Fibroblast of the conjunctiva (primary cell): ENCODE measurements around the gene PPP1R1B.

ENCODE experiments used
- DNase-seq: peaks from one replicate; pipeline ENCODE4 v3.0.0-alpha.2; 2010; ENCODE audit warnings: low read depth

PPP1R1B gene

DNA sequence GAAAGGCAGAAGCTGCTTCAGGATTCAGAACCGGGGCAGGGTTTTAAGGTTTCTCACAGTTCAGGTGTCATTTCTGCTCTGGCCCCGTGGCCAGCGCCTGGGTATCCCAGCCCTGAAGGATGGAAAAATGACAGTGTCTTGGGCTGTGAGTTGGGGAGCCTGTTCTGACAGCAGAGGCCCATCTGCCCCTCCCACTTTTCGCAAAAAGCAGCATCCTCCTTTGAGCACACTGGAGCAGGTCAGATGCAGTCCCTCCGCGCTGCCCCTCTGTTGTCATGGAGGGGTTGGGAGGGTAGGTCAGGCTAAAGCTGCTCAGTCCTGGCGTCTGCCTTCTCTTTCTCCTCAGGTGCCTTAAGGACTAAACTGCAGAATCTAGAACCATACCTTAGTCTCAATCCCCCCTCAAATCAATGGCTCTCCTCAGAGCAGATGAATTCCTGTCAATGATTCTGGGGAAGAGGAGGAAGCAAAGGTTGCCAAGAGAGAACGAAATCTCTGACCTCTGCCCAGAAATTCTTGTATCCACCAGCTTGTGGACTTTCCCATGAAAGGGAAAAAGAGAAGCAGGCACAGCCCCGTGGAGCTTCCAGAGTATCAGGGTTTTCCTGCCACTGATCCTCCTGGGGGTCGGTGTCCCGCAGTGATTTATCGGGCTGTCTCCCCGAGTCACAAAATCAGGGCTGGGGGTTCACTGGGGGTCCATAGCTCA lies 26.3 kb upstream of the PPP1R1B start:
- DNase-seq: no peak

DNA sequence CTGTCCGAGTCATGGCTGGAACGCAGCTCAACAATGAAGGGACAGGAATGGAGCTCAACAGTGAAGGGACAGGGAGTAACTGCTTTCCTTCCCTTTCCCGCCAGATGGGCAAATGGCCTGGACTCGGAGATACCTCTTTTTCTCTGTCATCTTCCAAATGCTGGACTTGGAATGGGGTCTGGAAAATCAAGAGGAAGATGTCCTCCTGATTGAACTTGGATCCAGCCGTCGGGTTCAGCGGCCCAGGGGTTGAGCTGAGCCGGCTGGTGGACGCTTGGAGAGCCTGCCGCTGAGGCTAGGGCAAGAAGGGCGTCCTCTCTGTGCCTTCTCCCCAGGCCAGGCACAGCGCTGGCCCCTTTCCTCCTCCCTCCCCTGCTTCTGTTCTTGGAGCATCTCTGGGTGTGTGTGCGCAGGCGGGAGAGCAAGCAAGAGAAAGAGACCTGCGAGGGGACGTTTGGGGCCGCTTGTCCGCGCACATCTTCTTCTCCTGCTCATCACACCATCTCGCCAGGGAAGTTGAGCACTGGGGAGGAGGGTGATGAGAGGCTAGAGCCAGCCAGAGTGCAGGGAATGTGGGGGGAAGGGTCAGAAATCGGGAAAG lies 25.7 kb upstream of the PPP1R1B start:
- no peak for DNase-seq

DNA sequence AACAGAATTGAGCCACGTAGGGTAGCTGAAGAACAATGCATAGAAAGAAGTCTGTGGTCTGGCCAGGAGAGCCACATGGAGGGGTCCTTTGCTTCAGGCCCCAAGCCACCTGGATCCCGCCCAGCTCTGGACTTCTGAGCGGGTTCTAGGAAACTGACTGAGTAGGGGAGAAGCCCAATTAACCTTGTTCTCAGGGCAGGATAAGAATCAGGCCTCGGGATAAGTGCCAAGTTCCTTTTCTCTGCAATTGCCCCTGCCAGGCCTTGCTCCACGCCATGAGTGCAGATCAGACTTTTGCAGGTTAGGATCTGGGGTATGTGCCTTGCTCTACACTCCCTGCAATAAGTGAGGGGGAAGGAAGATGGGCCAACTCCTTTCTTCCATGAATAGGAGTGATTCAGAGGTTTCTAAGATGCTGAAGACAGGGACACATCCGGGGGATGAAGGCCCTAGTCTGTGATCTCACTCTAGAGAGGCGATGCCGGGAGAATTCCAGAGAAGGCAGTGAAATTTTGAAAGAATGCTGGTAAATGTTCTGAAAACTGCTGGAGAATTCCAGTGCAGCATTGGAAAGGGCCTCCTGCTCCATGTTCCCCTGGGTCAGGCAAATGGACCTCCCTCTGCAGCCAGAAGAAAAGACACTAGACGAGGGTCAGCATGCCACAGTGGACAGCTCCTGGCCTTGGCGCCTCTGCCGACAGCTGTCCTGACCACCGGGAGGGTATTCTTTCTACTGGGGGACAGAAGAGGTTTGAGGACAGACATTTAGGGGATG lies 24.8 kb upstream of the PPP1R1B start:
- no peak for DNase-seq

DNA sequence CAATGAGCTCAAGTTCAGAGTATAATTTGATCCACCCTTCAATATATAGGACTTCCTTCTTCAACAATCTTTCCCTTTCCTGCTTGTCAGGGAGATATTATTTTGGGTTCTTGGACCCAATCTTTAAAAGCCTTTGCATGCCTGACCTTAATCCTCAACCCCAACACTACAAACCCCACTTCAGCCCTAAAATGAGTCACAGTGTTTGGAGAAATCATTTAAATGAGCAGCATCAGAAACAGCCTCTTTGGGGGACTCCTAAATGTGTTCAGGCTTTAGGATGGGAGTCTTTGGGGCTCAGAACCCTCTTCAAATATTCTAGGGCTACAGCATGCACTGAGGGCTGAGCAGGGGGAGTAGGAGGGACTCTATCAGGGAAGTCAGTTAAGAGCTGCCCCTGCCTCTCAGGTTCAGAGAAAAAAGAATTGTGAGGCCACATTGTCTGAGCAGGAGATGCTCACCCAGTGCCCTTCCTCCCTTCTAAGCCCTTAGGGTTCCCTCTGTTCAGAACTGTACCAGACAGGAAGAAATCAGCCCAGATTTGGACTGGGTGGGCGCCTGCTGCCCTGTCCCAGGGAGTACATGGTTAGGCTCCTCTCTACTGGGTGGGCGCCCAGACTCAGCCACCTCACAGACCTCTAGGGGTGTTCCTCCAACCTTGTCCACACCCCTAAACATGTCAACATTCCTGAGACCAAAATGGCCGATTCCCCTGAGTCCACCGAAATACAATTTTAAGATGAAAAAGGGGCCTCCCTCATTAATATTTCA lies 24.0 kb upstream of the PPP1R1B start:
- DNase-seq: no peak

DNA sequence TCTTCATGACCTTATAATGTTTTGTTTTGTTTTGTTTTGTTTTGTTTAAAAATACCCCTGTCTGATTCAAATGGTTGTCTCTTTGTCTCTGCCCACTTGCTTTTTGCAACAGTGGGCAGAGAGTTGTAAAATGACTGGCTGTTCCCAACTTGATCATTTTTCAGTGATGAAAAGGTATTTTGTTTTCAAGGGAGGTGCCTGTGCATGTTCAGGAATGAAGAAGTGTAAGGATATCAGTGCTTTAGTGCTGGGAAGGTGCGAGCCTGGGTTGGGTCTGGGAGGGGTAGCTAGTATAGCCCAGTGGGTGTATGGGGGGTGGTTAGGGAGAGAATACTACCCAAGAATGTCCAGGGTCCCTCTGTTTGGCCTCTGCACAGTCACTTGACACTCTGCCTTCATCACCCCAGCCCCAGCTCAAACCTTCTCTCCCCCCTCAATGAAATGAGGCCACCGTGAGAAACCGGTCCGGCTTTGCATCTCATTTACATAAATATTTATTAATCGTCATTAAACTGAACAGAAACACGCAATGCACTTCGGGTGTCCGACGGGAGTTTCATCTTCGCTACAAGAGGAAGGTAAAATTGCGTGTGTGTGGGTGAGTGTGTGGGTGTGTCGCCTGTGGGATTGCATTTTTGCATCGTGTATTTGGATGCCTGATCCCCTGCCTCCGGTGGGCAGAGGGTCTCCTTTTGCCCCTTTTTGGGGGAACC lies 23.3 kb upstream of the PPP1R1B start:
- DNase-seq: no peak

DNA sequence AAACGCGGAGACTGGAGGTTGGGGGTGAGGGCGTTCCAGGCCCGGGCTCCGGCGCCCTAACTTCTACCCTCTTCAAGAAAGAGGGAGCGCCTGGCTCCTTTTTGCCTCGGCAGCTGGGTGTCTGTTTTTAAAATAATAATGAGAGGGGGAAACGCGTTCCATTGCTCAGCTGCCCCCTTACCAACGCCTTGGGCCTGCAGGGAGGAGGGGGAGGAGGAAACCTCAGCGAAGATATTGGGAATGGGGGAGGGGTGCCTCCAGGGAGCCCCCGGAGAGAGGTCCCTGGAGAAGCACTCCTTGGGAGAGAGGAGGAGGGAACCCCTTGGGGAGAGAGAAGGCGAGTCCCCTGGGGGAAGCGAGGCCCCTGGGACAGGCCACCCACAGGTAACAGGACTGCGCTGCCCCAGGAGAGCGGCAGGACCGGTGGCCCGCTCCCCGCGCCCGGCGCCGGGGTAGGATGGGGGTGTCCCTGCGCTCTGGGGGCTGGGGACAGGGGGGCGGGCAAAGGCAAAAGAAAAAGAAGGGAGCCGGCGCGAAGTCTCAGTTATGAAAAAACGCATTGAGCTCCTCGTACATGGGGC lies 21.8 kb upstream of the PPP1R1B start:
- no peak for DNase-seq

DNA sequence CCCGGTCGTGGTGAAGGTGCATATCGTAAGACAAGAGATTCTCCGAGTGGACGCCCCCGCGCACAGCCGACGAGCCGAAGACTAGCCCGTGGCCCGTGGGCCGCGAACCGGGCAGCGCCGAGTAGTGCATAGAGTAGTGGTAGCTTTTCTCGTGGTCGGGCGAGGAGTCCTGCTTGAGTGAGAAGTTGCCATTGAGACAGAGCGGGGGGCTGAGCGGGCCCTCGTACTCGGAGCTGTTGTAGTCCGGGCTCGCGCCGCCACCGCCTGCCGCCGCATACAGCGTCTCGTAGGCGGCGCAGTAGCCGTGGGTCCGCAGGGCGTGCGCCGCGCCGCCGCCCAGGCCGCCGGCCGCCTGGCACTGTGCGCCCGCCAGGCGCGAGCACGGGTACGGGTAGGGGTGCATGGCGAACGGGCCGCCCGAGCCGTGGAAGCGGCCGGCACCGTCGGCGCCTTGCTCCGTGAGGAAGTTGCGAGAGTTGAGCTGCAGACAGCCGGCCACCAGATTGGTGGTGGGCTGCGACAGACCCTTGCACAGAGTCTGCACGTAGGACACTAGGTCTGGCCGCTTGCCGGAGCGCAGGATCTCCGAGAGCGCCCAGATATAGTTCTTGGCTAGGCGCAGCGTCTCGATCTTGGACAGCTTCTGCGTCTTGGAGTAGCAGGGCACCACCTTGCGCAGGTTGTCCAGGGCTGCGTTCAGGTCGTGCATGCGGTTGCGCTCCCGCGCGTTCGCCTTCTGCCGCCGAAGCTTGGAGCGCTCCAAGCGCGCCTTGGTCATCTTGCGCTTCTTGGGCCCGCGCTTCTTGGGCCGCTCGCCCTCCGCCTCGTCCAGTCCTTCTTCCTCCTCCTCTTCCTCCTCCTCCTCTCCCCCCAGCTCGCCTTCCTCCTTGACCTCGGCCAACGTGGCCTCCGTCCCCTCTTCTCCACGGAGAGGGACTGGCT lies 21.0 kb upstream of the PPP1R1B start:
- DNase-seq: no peak

DNA sequence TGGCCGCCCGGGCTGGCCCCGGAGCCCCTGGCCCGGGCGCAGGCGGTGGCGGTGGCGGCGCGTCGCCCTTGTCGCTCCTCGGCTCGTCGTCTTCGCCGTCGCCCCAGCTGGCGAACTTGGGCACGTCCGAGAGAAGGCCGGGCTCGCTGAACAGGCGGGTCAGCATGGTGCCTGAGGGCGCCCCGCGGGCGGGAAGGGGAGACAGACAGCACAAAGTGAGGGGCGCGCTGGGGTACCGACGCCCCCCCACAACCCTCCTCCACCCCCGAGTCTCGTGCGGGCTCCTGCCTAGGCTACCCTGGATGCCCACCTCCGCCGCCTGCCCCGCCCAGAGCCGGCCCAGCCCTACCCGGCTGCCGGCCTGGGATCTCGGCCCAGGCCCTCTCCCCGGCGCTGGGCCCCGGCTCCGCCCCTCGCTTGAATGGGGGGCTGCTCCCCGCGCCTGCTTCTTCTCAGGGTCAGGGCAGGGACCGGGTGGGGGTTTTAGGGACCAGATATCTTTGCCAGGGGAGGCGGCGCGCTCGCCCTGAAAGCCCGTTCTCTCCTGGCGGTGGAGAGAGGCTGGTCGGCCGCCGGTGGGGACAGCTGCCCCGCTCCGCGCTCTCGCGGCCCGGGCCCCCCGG lies 20.2 kb upstream of the PPP1R1B start:
- no peak for DNase-seq

DNA sequence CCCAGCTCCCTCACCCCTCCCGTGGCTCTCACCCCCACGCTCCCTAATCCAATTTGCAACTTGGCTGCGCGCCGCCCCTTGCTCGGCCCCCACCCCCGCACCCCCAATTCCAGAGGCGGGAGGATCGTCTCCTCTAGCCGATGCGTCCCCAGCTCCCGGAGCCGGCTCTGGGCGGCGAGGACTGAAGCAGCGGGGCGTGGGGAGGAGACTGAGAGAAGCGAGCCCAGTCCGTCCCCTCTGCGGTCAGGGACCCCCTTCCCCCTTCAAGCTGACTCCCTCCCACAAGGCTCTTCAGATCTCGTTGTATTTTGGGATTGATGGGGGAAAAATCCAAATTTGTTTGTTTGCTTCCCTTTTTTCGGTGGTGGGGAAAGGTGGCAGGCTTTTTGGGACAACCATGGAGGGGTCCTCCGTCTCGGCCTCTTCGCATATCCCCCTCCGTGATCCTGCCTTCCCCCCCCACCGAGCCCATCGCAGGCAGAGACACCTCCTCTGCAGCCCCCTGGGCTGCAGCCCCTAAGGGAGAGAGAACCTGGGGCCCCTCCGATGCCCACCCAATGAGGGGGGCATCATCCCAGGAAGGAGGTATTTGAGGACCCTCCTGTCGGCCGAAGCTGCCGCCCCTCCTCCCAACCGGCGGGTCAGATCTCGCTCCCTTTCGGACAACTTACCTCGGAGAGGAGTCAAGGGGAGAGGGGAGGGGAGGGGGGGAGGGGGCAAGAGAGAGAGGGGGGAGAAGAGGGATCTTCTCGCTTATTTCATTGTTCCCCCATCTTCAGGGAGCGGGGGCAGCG lies 19.5 kb upstream of the PPP1R1B start:
- no peak for DNase-seq

DNA sequence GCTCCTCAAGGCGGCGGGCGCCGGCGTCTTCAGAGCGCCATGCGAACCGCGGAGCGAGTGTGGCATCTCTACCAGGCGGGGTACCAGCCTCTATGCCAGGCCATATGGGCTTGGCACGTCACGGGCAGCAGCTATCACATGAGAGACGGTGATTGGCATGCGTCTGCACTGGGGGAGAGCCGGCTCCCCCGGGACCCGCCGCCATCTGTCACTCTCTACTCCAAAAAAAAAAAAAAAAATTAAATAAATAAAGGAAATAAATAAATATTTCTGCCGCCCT lies 19.0 kb upstream of the PPP1R1B start, which contains the start of gene NEUROD2:
Gene NEUROD2, minus strand, starts transcription at position 70 of the 280 bp plus-strand sequence. CDS start 1,321 bp downstream, outside the sequence.
- no peak for DNase-seq

DNA sequence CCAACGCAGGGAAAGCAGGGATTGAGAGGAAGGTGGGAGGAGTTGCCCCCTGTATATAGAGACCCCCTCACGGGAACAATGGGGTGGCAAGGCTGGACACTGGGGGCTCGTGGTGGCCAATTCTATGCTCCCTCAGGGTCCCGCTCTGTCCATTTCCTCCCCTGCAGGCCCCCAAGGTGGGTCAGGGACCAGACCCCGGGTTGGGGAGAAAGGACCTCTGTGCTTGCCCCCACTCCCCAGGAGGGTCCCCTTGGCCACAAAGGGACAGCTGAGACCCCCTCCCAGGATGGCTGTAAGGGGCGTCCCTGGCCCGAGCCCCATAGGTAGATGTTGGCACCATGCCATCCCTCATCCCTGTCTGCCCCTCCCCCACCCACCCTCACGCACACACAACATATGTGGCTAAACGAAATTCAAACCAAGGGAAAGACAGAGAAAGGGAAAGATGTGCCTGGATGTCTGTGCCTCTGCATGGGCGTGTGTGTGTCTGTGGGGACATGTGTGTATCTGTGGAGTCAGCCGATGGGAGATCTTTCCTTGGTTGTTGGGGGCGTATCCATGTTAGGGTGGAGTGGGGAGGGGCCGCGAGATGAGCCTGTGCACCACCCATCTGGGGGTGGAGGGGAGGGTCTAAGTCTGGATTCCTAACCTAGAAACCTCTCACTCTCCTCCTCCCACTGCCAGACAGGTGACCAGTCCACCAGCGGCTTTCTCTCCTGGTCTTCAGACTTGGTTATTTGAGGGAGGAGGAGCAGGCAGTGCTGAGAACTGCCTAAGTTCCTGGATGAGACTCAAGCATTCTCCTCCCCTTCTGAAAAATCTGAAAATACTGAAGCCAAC lies 18.4 kb upstream of the PPP1R1B start:
- no peak for DNase-seq

DNA sequence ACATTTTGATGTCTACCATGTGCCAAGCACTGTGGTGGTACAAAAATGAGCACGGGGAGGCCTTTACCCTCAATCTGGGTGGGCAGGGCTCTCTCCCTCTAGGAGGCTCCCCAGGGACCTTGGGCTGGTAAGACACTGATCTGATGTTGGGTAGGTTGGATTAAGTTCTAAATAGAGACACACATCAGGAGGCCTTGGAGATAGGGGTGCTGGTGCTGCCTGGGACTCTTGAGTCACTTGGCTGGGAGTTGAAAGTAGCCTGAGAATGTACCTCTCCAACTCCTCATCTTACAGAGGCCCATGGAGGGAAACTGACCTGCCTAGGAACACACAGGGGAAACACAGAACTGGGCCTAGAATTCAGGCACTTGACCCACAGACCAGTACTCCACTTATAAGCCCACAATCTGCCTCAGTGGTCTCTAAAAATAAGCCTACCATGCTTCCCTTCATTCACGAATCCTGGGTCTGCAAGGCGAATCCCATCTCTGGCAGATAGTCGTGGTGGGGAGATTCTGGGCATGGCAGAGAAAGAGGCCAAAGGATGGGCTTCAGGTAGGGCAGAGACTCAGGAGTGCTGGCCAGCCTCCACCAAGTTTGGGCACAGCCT lies 17.2 kb upstream of the PPP1R1B start:
- DNase-seq: no peak

DNA sequence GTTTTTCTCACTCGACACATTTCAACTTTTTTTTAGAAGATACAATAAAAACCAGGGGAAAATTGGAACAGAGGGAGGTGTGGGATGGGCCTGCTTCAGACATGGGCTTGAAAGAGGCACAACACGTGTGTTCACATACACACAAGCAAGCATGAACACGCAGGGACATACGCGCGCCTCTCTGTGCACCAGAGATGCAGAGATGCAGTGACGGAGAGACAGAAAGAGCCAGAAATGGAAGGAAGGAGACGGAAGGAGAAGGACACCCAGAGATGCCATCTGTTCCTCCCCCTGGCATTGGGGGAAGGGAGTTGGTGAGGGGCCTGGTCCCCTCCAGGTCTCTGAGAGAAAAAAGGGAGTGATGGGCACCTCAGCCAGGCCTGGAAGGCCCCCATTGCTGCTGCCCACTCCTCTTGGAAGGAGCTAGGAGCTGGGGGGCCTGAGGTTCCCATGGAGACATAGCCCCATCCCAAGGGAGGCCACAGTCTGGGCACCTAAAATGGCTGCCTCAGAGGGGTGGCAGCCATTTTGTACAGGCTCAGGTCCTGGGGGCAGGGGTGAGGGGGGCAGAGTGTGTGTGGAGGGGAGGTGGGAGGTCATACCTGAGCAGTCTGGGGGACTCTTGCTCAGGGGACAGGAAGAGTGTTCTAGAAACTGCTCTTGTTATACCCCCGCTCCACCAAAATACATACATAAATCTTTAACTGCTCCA lies 15.2 kb upstream of the PPP1R1B start:
- no peak for DNase-seq

DNA sequence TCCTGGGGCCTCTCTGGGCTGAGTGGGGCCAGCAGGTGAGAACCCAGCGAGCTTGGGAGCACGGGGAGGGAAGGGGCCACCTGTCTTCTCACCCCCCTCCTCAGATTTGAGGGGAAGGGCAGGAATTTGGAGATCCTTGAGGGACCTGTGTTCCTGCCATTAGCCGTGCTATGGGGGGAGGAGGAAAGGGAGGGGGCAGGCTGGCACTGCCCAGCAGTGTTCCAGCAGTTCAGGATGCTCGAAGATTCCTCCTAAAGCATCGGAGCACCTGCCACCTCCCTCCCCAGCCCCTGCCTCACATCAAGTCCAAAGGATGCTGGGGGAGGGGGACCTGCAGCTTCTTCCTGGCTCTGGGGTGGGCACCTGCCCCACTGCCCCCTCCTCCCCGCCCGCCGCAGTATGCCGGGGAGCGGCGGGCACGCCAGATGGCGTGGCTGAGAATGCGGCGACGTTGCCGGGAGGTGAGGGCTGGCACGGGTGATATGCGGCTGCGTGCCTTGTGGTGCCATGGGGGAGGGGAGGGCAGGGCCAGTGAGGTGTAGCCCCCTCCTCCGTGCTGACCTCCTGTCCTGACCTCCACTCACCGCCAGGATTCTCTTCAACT lies 14.4 kb upstream of the PPP1R1B start:
- DNase-seq: no peak

DNA sequence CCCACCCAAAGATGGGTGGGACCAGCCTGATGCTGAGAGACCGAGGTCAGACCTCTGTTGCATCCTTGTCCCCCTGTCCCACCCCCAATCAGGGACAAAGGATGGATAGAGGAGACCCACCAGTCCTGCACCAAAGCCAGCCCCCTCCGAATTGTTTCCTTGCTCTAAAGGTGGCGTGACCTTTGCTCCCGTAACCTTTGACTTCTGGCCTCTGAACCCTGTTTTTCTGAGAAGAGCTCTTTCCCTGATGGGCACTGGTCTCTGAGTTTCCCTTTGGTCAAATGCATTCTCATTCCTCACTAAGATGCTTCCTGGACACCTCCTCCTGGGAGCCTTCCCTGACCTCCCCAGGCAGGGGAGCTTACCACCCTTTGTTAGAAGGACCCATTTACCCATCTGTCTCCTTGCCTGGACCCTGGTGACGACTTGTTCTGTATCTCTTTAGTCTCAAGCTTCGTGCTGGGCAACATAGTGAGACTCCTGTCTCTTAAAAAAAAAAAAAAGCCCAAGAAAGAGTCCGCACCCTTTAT lies 13.8 kb upstream of the PPP1R1B start:
- DNase-seq: no peak

DNA sequence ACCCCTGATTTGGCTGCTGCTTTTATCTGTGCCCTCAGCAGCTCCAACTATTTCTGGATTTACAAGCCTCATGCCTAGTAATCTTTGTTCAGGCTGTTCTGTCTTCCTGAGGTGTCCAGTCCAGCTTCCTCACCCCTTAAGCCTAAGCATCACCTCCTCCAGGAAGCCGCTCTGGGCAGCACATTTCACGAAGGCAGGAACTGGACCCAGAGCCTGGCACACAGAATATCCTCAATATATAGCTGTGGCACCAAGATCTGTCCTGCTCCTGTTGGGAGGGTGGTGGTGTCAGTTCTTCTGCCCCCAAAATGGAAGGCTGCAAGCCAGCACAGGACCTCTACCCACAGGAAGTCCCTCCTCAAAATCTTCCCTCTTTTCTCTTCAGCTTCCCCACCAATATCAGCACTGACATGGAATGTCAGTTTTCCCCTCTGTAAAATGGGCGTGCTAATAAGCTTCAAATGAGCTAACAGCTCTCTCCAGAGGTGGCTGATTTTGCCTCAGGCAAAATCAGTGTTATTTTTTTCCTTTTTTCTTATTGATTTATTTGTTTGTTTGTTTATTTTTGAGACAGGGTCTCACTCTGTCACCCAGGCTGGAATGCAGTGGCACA lies 12.1 kb upstream of the PPP1R1B start:
- no peak for DNase-seq
